ENCODE results near the gene PTPRD.

PTPRD gene

GRCh38 chr9:8337834-8338766 is 2274.7 kb downstream of the PTPRD start:
- FAIRE-seq = no peak

- no peak for FAIRE-seq
Observed at GRCh38 chr9:8332871-8333270, 2279.9 kb downstream of the PTPRD start.

- FAIRE-seq = no peak
Observed at GRCh38 chr9:8332331-8332650, 2280.5 kb downstream of the PTPRD start.

- FAIRE-seq = no peak
Observed at GRCh38 chr9:8331507-8332330, 2281.1 kb downstream of the PTPRD start.

- no peak for FAIRE-seq
Observed at GRCh38 chr9:8329561-8330283, 2283.1 kb downstream of the PTPRD start.

GRCh38 chr9:8315211-8315610 is 2297.6 kb downstream of the PTPRD start:
- FAIRE-seq = no peak

- FAIRE-seq = no peak
Observed at GRCh38 chr9:8309258-8309657, 2303.5 kb downstream of the PTPRD start.

GRCh38 chr9:8304720-8305119 is 2308.1 kb downstream of the PTPRD start:
- no peak for FAIRE-seq

- no peak for FAIRE-seq
Observed at GRCh38 chr9:8301296-8301695, 2311.5 kb downstream of the PTPRD start.

- FAIRE-seq = no peak
Observed at GRCh38 chr9:8297047-8297446, 2315.8 kb downstream of the PTPRD start.

- no peak for FAIRE-seq
Observed at GRCh38 chr9:8292657-8293056, 2320.1 kb downstream of the PTPRD start.

- no peak for FAIRE-seq
Observed at GRCh38 chr9:8289681-8290080, 2323.1 kb downstream of the PTPRD start.

- no peak for FAIRE-seq
Observed at GRCh38 chr9:8287970-8288369, 2324.8 kb downstream of the PTPRD start.

- FAIRE-seq = no peak
Observed at GRCh38 chr9:8287501-8287900, 2325.3 kb downstream of the PTPRD start.

- no peak for FAIRE-seq
Observed at GRCh38 chr9:8284884-8285283, 2327.9 kb downstream of the PTPRD start.

GRCh38 chr9:8282535-8282934 is 2330.3 kb downstream of the PTPRD start:
- FAIRE-seq = no peak

GRCh38 chr9:8280811-8281210 is 2332.0 kb downstream of the PTPRD start:
- no peak for FAIRE-seq

GRCh38 chr9:8278048-8278447 is 2334.8 kb downstream of the PTPRD start:
- FAIRE-seq = no peak

- no peak for FAIRE-seq
Observed at GRCh38 chr9:8270235-8270634, 2342.6 kb downstream of the PTPRD start.

GRCh38 chr9:8268881-8269280 is 2343.9 kb downstream of the PTPRD start:
- no peak for FAIRE-seq

GRCh38 chr9:8268216-8268878 is 2344.5 kb downstream of the PTPRD start:
- FAIRE-seq = no peak

- FAIRE-seq = no peak
Observed at GRCh38 chr9:8267636-8268035, 2345.2 kb downstream of the PTPRD start.

- FAIRE-seq = no peak
Observed at GRCh38 chr9:8266861-8267260, 2345.9 kb downstream of the PTPRD start.
